RPMI7951 (cell line): ENCODE measurements around the gene NTM. TPM values are rescaled to one million over a fixed set of nuclear protein-coding genes. Genes with fewer than 3 reads are reported as not detected.
A peak's percentile ranks its signal among the peaks of the same experiment; 100 is the strongest.

Experiments
- DNase-seq: peaks from one replicate; pipeline ENCODE4 v3.0.0-alpha.2; 2012; ENCODE audit warnings: low read depth
- total RNA-seq: library from RNA; depleted of rRNA; stranded (reverse); fragments of >200 nt; shearing (Covaris generic); gene quantifications from 2 replicates; pipeline ENCODE4 v1.2.3, GENCODE V29; 2014

The NTM gene
- total RNA-seq, 1 experiment from 2014 or later: 47.8 TPM

DNA sequence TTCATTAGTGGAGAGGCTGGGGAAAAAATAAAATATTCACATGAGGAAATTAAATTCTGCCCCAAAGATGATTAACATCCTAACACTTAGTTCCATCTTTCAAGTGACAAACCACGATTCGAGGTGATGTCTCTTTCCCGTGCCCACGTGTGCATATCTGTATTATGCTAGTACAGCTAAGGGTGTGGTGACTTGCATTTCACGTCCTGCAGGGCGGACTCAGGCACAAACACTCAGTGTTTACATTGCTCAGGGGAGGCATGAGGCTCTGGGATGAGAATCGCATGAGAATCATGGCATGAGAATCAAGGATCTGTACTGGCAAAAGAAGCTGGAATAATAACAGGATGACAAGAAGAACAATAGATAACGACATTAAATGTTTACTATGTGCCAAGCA is 179.4 kb downstream of the NTM start:
- no peak for DNase-seq

DNA sequence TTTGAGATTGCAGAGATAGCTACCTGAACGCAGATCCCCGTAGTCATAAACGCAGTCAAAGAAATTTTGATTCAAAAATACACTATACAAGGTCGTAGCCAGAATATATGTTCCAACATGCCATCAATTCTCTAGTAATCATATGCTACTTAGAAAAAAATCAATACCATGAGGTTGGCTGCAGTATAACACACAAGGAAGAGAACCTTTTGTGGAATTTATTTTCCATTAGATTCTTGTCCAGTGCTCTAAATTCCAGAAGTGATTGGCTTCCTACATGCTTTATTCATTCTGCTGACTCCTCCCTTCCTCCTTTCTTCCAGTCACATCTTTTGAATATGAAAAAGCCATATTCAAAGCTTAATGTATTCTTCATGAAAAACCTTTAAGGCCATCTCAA is 189.9 kb downstream of the NTM start:
- no peak for DNase-seq

DNA sequence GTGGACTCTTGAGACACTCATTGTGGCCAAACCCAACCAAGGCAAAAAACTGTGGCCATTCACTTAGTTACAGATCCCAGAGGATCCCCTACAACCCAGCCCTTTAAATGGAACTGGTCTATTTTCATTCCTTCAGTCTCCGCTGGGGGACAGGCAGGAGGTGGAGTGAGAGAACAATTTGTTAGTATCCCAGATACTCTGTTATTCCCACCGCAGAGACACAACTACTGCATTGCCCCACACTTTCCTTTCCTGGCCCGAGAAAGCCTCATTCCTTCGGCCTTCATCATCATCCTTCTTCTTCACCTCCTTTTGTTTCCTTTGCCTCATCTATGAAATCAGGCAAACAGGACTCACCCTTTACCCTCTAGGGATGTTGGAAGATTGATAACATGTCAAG is 191.1 kb downstream of the NTM start:
- no peak for DNase-seq

DNA sequence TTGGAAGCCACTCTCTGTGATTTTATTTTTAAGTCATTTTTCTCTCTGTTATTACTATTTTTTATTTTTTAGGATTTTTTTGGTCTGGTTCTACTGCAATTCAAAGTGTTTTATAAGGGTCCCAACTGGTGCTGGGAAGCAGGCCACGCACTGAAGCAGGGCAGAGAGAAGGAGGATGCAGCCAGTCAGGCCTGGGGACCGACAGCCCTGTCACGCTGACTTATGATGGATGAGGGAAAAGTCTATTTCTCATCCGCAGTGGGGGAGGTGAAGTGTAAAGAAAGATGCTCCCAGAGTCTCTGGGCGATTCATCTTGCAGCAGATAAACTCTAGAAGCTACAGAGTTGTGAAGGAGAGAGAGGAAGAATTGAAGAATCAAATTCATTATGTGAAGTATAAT is 191.6 kb downstream of the NTM start:
- DNase-seq: no peak

DNA sequence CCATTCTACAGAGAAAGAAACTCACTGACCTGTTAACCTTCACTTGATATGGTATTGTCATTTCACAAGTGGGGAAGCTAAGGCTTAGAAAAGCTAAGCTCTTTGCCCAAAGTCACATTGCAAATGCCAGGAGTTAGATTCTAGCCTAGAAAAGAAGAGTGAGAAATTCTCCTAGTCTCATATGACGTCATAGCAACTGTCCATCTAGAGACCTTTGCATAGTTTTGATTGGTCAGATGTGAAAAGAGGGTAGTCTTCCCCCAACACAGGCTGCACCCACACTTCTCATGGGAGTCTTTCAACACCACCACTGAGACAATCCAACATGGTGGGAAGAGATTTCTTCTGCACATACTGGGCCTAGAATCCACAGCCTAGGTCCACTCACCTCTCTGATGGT is 197.9 kb downstream of the NTM start:
- no peak for DNase-seq

DNA sequence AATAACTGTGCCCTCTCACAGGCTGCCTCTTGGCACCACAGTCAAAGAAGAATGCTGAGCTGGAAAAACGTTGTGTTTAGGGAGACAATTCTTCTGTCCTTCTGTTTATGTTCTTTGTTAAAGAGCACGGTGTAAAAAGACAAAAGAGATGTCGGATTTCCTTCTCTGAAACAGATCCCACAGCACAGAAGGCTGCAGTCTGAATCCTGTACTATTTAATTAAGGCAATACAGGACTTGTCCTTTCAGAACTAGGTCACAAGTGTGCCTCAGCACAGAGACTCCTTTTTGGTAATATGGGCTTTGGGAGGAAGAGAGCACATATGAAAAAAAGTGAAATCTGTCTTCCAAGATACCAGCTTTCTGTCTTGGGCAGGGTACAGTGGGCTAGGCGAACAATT is 201.2 kb downstream of the NTM start:
- DNase-seq: no peak

DNA sequence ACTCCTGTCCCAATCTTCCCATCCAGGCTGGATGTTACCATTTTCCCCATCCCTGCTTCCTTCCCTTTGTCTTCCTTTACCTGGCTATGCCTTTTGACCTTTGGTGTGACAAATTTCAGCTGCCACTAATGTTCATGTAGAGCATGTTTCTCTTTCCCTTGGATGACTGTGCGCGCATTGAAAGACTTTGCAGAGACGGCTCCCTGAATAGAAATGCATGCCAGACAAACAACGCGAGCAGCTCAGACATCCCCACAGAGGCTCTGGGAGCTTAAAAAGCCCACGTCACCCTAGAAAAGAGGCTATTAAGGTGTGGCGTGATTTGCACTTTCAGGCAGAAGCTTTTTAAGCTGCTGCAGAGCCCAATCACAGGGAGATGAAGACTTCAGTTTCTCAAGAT is 202.0 kb downstream of the NTM start:
- no peak for DNase-seq

DNA sequence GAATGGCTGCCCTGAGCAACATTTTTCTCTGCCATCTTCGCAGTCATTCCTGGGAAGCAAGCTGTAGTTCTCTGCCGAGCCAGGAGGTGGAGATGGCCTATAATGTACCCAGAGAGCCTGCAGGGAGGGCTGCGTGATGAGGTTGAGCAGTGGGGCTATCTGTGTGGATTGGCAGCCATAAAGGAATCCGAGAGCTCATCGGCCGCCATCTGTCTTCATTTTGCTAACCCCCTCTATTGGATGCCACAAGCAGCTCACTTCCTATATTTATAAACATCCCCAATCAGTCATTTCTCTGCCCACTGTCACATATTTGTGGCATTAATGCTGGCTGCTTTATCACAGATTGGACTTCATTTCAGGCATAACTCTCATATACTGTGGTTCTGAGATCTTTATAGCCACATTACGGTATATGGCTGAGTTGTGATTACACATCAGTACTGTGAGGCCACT is 209.5 kb downstream of the NTM start:
- DNase-seq: peak; percentile 55

DNA sequence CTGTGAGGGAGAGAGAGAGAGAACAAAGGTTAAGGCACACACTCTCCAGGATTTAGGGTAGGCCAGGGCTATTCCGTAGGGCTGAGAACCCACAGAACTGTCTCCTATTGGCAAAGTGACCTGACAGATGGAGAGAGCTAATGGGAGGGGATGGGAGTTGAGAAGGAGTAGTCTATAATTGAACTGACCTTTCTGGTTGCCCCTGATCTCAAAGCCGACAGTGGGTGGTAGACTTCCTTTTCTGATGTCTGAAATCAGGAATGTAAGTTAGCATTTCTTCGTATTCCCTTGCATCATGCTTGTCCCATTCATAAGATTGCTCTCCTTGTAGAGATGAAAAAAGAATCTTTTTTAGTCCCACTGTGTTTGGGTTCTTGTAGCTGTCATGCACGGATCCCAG is 210.1 kb downstream of the NTM start:
- no peak for DNase-seq

DNA sequence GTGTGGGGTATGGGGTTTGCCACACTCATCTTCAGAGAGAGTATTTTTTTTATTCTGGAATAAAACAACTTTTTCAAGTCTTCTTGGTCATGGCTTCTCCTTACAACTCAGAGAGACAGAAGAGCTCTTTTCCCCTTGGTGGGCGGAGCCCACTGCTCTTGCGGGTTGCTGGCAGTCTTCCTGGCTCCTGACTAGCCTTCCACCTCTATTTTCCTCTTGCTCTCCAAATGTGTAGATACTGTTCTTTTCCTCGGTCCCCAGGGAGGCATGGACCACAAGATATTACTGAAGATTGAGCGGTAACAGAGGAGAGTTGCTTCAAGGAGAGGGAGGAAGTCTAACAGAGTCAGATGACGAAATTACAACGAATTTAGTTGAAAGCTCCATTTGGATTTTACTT is 210.6 kb downstream of the NTM start:
- no peak for DNase-seq

DNA sequence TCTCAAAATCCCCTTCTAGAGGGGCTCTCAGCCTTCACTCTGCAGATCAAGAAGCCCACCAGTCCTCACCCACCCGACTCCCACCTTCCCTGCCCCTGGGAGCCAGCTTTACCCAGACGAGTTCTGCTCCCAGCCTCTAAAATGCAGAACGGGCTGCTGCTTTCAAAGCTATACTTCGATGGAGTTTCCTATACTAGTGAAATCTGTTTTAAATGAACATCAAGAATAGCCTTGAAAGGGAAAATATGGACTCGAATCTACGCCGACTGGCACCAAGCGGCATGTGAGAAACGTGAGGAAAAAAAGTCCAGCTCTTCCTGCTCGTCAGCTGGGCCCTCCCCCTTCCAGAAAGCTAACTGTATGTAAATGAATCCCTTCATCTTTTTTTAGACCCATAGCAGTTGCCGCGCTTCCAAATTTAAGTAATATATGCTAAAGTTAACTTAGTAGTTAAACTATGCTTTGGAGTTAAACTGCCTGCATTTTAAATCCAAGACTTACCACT is 211.7 kb downstream of the NTM start:
- no peak for DNase-seq

DNA sequence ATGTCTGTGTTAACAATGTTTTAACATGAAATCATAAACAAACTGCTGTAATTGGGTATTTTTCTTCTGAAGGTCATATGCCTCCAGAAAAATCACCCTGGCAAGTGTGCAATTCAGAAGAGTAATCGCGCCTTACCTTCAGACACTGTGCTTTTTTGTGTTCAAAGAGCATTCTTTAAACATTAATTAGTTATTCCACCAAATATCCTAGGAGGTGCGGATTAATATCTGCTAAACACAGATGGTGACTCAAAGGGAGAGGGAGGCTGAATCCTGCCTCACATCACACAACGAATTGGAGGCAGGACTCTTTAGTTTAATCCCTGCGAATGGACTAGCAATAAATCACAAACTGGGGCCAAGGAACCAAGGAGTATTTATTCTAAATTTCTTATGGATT is 213.0 kb downstream of the NTM start:
- no peak for DNase-seq

DNA sequence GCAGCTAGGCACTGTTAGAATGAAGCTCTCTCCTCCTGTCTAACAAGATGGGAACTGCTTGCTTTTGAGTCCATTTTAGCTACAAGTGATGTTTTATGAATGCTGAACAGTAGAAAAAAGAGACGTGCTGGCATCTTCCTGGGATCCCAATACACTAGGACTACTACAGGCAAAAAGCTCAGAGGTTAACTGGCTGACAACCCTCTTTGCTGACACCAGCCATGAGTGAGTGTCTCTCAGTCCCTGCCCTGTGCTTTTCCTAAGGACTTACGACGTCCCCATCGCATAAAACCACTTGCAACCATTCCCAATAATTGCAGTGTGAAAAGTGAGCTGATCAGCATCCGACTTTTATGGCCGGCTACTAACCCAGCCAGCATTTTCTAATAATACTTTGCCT is 213.5 kb downstream of the NTM start:
- no peak for DNase-seq

DNA sequence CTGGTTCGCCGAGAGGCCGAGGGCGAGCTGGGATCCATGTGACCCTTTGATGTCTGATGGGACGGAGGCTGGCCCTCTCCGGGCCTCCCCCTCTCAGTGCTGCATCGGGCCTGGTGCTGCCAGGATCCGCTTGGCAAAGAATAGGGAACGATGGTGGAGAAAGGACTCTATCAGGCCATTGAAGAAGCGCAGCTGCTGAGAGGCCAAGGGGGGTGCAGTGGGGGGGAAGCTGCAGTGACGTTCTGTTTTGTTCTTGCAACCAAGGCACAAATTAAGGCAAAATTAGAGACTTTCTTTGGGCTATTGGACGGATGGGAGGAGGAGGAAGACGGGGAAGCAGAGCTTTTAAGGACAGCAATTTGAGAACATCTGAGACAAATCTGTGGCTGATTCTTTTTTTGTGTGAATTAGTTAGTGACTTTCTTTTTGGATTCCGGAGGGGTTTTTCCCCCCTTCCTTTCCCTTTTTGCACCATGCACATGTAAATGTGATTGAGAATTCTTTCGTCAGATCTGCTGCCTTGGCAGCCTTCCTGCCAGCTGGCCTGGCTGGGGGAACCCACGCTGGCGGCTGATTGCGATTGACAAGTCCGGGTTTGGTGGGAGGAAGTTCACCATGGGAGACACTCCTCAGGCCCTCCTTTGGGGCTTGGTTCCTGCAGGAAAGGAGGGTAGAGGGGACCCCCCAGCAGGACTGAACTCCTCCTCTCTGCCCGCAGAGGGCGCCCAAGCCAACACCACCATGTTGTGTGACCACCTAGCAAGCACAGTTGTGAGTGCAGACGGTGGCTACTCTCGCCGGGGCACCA is 214.6 kb downstream of the NTM start:
- no peak for DNase-seq

DNA sequence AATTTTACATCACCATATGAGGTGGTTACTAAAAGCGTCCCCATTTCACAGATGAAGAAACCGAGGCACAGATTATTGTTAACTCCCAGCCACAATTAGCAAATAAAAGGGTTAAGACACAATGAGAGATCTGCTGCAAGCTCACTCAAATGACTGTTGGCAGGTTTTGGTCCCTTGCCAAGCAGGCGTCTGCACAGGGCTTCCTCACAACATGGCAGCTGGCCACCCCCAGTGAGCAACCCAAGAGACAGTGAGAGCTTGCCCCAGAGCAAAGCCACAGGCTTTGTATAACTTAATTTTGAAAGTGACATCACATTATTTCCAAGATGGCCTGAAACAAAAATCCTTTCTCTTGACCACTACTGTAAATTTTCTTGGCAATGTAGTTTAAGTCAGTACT is 217.6 kb downstream of the NTM start:
- DNase-seq: no peak

DNA sequence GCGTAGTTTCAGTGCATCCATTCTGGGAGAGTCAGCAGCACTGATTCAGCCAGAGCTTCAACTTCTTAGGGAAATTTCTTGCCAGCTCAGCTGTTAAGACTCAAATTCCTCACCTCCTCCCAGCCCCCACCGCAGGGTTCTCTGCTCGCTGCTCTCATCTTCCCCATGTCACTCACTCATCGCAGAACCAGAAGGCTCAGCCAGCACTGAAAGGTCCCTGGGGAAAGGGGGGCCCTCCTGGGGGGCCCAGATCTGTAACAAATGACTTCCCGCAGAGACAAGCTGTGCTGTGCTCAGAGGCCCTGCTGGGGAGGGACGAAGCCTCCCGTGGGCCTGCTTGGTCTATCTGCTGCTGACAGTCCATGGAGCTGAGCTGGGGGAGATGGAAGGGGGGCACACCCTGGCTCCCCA is 220.6 kb downstream of the NTM start:
- DNase-seq: no peak

DNA sequence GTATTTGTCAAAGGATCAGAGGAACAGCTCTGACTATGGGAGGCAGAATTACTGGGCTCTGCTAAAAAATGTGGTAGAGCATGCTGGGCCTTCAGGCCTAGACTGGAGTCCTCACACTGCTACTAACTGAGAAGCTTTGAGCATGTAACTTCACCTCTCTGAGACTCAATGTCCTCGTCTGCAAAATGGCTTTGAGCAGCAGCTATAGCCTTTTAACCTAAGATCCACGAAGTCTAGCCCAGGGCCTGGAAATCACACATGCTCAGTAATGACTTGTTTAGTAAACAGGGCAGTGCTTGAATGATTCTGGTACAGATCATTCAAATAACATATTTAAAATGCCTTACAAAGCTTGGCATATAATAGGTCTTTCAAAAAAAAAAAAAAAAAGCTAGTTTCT is 221.7 kb downstream of the NTM start:
- no peak for DNase-seq

DNA sequence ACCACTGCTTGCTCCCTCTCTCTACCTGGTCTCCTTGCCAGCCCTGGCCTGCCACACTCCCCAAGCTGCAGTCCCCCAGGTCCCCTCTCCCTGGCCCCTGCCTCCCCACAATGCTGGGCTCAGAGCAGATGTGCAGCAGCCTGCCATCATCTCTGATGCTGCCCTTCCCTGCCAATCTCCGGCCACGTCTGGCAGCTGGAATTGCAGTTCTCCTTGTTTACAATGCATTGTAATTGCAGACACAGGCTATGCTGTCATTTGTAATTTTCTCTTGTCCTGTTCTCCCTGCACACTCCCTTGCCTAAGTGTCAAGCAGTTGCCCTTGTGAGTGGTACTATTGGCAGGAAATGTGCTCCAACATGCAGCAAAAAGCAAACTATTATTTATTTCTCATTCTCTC is 222.3 kb downstream of the NTM start:
- DNase-seq: no peak

DNA sequence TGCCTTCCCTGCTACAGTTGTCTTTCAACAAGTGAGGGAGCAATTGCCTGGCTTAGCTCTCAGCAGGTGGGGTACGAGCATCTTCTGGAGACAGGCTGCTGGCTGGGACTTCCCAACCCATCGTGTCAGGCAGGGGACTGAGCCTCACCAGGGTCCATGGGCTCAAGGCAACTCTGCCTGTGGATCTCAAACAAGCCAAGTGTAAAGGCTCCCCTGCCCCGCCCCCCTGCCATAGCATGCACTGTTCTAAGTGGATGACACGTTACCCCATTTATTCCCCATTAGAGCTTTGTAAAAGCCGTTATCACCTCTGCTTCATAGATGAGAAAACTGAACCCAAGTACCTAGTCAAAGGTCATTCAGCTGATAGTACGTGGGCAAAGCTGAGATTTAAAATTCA is 222.9 kb downstream of the NTM start:
- DNase-seq: no peak

DNA sequence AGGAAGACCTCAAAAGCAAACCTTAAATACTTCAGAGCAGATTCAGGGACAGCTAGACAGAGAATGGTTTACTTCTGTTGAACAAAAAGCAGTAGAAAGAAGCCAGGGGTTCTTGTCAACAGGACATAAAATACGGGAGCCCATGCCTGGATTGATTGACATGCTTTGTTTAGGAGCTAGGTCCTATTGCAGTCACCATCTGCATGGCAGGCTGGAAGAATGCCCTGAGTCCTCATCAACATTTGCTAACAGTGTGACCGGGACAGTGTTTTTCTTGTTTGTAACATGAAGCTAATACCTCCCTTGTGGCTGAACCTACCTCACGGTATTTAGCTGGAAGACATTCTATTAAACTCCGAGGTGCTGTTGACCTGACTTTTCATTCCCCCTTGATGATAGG is 225.4 kb downstream of the NTM start:
- DNase-seq: no peak

DNA sequence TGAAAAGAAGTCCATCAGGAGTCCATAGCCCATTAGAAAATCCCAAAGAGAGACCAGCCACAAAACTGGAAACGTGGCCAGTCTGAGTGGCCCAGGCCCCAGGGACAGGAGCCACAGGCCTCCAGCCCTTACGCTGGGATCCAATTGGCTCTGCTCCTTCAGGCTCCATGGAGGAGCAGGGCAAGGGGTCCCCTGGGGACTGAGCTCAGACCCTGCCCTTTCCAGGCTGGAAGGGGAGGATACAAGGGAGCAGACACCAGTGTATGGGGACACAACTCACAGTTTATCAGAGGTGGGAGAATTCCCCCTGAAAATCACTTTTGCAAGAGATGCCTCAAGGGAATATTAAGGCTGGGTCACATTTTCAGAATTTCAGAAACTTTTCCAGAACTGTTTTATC is 227.5 kb downstream of the NTM start:
- no peak for DNase-seq

DNA sequence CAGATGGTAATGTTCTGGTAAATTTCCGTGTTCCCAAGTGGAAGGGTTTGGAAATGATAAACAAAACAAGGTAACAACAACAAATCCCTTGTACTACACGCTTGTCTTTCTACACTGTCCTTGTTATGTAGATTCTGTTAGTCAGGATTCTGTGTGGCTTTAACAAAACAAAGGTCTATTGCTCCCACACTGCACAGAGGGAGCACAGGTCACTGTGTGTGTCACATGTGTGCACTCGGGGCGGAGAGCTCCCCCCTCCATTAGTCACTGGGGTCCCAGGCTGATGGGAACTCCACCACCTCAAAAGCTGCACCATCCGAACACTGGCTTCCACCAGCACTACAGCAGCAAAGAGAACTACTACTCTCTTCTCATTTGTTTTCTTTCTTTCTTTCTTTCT is 227.9 kb downstream of the NTM start:
- no peak for DNase-seq

DNA sequence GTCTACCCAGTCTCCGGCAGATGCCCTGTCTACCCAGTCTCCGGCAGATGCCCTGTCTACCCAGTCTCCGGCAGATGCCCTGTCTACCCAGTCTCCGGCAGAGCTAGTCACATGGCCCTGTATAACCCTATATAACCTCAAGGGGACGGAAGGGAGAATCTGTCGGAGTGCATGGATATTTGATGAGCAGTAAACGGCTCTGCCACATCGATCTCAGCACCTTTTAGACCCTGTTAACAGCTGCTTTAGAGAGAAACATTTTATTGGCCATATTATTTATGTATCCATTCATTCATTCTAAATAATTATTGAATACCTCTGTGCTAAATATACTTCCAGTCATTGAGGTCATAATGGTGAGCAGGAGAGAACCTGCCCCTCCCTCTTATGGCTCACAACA is 228.9 kb downstream of the NTM start:
- DNase-seq: no peak

DNA sequence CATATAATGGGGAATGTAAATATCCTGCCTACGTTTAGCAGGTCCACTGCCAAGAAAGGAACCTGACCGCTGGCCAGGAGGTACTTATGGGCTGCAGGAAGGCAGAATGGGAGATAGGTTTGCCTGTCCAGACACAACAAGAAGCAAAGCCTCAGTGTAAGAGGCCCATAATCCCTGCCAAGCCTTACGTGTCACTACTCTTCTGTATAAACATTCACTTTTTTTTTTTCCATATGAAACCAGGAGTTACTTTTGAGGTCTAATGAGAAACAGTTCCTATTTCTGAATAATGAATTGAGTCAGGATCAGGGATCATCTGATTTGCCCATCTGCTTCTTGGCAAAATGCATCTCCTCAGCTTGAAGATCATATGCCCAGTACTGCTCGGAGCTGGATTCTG is 230.2 kb downstream of the NTM start:
- DNase-seq: no peak
